KBM-7 (cell line): ENCODE data around the gene TCF7.

Experiments used
- DNase-seq: peaks from one replicate; pipeline ENCODE4 v3.0.0-alpha.2; 2015
- in situ Hi-C: fragments of 300-500 bp; cut with MboI; formaldehyde crosslinking; loops from 2 replicates; pipeline ENCODE4 v1.14.3; 2020; ENCODE audit warnings: low sequenced_read_pairs, low pct_unique_long_range_greater_than_20kb, mixed read lengths

Gene TCF7

GRCh38 chr5:134127376-134127861 is 12.9 kb downstream of the TCF7 start:
- in situ Hi-C loops = no loop called here

GRCh38 chr5:134127988-134128647 is 13.6 kb downstream of the TCF7 start:
- in situ Hi-C loops = no loop called here
- no peak for DNase-seq

More at GRCh38 chr5:134127376-134127861, 12.9 kb downstream of the TCF7 start:
- no peak for DNase-seq

- DNase-seq = no peak
These were observed 14.1 kb downstream of the TCF7 start for GRCh38 chr5:134128648-134128995.

GRCh38 chr5:134129411-134130238 is 15.1 kb downstream of the TCF7 start:
- no peak for DNase-seq
- in situ Hi-C loops = no loop called here

More at GRCh38 chr5:134128648-134128995, 14.1 kb downstream of the TCF7 start:
- in situ Hi-C loops = no loop called here

GRCh38 chr5:134130239-134130945 is 15.9 kb downstream of the TCF7 start:
- DNase-seq = no peak
- in situ Hi-C loops = no loop called here

GRCh38 chr5:134131165-134131564 is 16.7 kb downstream of the TCF7 start:
- DNase-seq = no peak
- in situ Hi-C loops = no loop called here

- in situ Hi-C loops = no loop called here
These were observed 17.3 kb downstream of the TCF7 start for GRCh38 chr5:134131578-134132350.

GRCh38 chr5:134132372-134133187 is 18.1 kb downstream of the TCF7 start:
- no peak for DNase-seq
- in situ Hi-C loops = no loop called here

More at GRCh38 chr5:134131578-134132350, 17.3 kb downstream of the TCF7 start:
- DNase-seq = no peak

GRCh38 chr5:134133188-134133994 is 18.9 kb downstream of the TCF7 start:
- in situ Hi-C loops = no loop called here
- DNase-seq = no peak

GRCh38 chr5:134133995-134134541 is 19.6 kb downstream of the TCF7 start:
- DNase-seq = no peak
- in situ Hi-C loops = no loop called here

- in situ Hi-C loops = no loop called here
- no peak for DNase-seq
These were observed 20.7 kb downstream of the TCF7 start for GRCh38 chr5:134135091-134135655.

- DNase-seq = no peak
- in situ Hi-C loops = no loop called here
These were observed 21.7 kb downstream of the TCF7 start for GRCh38 chr5:134136221-134136631.

- DNase-seq = no peak
- in situ Hi-C loops = no loop called here
These were observed 22.3 kb downstream of the TCF7 start for GRCh38 chr5:134136771-134137170.

GRCh38 chr5:134138416-134139376 is 24.2 kb downstream of the TCF7 start:
- no peak for DNase-seq
- in situ Hi-C loops = no loop called here

GRCh38 chr5:134139377-134139851 is 24.9 kb downstream of the TCF7 start:
- no peak for DNase-seq
- in situ Hi-C loops = no loop called here
